ENCODE data around the gene HMGB4. TPM values are rescaled to one million over a fixed set of nuclear protein-coding genes. Genes with fewer than 3 reads are reported as not detected.

Gene HMGB4
- total RNA-seq, 2 donors from 2014 or later, result not detected

GRCh38 chr1:33819913-33820311 is 44.0 kb upstream of the HMGB4 start:
- ATAC-seq (ENCODE audit: insufficient number of reproducible peaks, low FRiP score, low read depth), result no peak

GRCh38 chr1:33820804-33821203 is 43.1 kb upstream of the HMGB4 start:
- no peak overlapping the region for H3K4me3 ChIP-seq
- DNase-seq (ENCODE audit: low spot score), result no peak
- no peak overlapping the region for H3K27ac ChIP-seq
- no peak for TF ChIP-seq CTCF (IDR thresholded peaks at IDR 0.05)
- no peaks in the 10 kb centered on the region for H3K27me3 ChIP-seq (replicated peaks; ENCODE audit: insufficient read depth)
- H3K4me1 ChIP-seq (ENCODE audit: control insufficient read depth in 1 of 2, low read depth in 2 of 2), result no peaks in the 10 kb centered on the region
- no peaks in the 10 kb centered on the region for H3K9me3 ChIP-seq
- no peak for ATAC-seq (ENCODE audit: insufficient number of reproducible peaks, low FRiP score, low read depth)
- H3K36me3 ChIP-seq, result no peaks in the 10 kb centered on the region

More at GRCh38 chr1:33819913-33820311, 44.0 kb upstream of the HMGB4 start:
- H3K27me3 ChIP-seq (replicated peaks; ENCODE audit: insufficient read depth), result no peaks in the 10 kb centered on the region
- H3K36me3 ChIP-seq, result no peaks in the 10 kb centered on the region
- TF ChIP-seq CTCF (IDR thresholded peaks at IDR 0.05), result no peak
- DNase-seq (ENCODE audit: low spot score), result no peak
- no peak overlapping the region for H3K27ac ChIP-seq
- H3K9me3 ChIP-seq, result no peaks in the 10 kb centered on the region
- H3K4me1 ChIP-seq (ENCODE audit: control insufficient read depth in 1 of 2, low read depth in 2 of 2), result no peaks in the 10 kb centered on the region
- no peak overlapping the region for H3K4me3 ChIP-seq

GRCh38 chr1:33821291-33821690 is 42.6 kb upstream of the HMGB4 start:
- no peak for TF ChIP-seq CTCF (IDR thresholded peaks at IDR 0.05)
- no peaks in the 10 kb centered on the region for H3K9me3 ChIP-seq
- DNase-seq (ENCODE audit: low spot score) (no peak), ATAC-seq (ENCODE audit: insufficient number of reproducible peaks, low FRiP score, low read depth) (no peak)
- H3K4me1 ChIP-seq (ENCODE audit: control insufficient read depth in 1 of 2, low read depth in 2 of 2), result no peaks in the 10 kb centered on the region
- H3K36me3 ChIP-seq, result no peaks in the 10 kb centered on the region
- H3K27ac ChIP-seq, result no peak overlapping the region
- H3K4me3 ChIP-seq, result no peak overlapping the region
- no peaks in the 10 kb centered on the region for H3K27me3 ChIP-seq (replicated peaks; ENCODE audit: insufficient read depth)

- TF ChIP-seq CTCF (IDR thresholded peaks at IDR 0.05), result no peak
- H3K4me3 ChIP-seq, result no peak overlapping the region
- DNase-seq (ENCODE audit: low spot score), result no peak
- H3K9me3 ChIP-seq, result no peaks in the 10 kb centered on the region
- ATAC-seq (ENCODE audit: insufficient number of reproducible peaks, low FRiP score, low read depth), result no peak
- H3K36me3 ChIP-seq, result no peaks in the 10 kb centered on the region
- H3K27me3 ChIP-seq (replicated peaks; ENCODE audit: insufficient read depth), result no peaks in the 10 kb centered on the region
- no peaks in the 10 kb centered on the region for H3K4me1 ChIP-seq (ENCODE audit: control insufficient read depth in 1 of 2, low read depth in 2 of 2)
- no peak overlapping the region for H3K27ac ChIP-seq
Observed at GRCh38 chr1:33822396-33822795, 41.5 kb upstream of the HMGB4 start.

- no peak for TF ChIP-seq CTCF (IDR thresholded peaks at IDR 0.05)
- no peaks in the 10 kb centered on the region for H3K4me1 ChIP-seq (ENCODE audit: control insufficient read depth in 1 of 2, low read depth in 2 of 2)
- no peak overlapping the region for H3K27ac ChIP-seq
- H3K9me3 ChIP-seq, result no peaks in the 10 kb centered on the region
- ATAC-seq (ENCODE audit: insufficient number of reproducible peaks, low FRiP score, low read depth), result no peak
- H3K4me3 ChIP-seq, result no peak overlapping the region
- no peaks in the 10 kb centered on the region for H3K36me3 ChIP-seq
- DNase-seq (ENCODE audit: low spot score), result no peak
- H3K27me3 ChIP-seq (replicated peaks; ENCODE audit: insufficient read depth), result no peaks in the 10 kb centered on the region
Observed at GRCh38 chr1:33823401-33823800, 40.5 kb upstream of the HMGB4 start.
